ENCODE results near the gene RNF187. TPM values are rescaled to one million over a fixed set of nuclear protein-coding genes. Genes with fewer than 3 reads are reported as not detected.

RNF187 gene
- total RNA-seq, 1 experiment from 2014 or later, result 137 TPM

- H3K36me3 ChIP-seq (ENCODE audit: control insufficient read depth in 1 of 2, insufficient read depth in 2 of 2, low read length in 2 of 2), result peaks cover 2% of the 10 kb centered on the region in 2 experiments; a peak in 1 of 4 replicates
- DNase-seq (ENCODE audit: low read depth, low spot score), result no peak
- ChIA-PET RAD21 (ENCODE audit: low non-redundant PET in 1 of 2, low total read pairs in 2 of 2, uncharacterized antibody in 2 of 2, unreplicated experiment in 2 of 2) (no interaction called here), CTCF (no interaction called here), POLR2A (interaction anchor here (0.5 to 1.0 kb wide), 2 partner anchors 9 to 103 kb away, joined by 3 to 4 read pairs; no protein-coding TSS in a partner anchor)
- peaks cover 3 to 11% of the 10 kb centered on the region in 2 experiments; a peak in 2 of 4 replicates for H3K4me1 ChIP-seq (ENCODE audit: control insufficient read depth in 1 of 2, insufficient read depth in 2 of 2, low read length in 2 of 2)
- no peaks in the 10 kb centered on the region for H3K9me3 ChIP-seq (ENCODE audit: control insufficient read depth in 1 of 2, insufficient read depth in 1 of 2, low read depth in 1 of 2, low read length in 2 of 2)
- H4K20me1 ChIP-seq (ENCODE audit: insufficient read depth), result no peaks in the 10 kb centered on the region
- H3K27ac ChIP-seq (ENCODE audit: low read depth, low read length), result no peak overlapping the region
- H3K9ac ChIP-seq (ENCODE audit: low read length), result no peak overlapping the region
- no TSS peak for BruUV-seq (replicated peaks)
- no peak for ATAC-seq
- H3K4me3 ChIP-seq (replicated peaks in 1 of 2; ENCODE audit: low read depth in 1 of 2, low read length in 2 of 2), result no peak overlapping the region
- no peaks in the 10 kb centered on the region for H3K27me3 ChIP-seq (ENCODE audit: insufficient read depth, low read length)
- H3K79me2 ChIP-seq (ENCODE audit: insufficient read depth, low read length), result no peaks in the 10 kb centered on the region
- H2AFZ ChIP-seq (ENCODE audit: low read depth, low read length, poor library complexity, severe bottlenecking), result no peak overlapping the region
- TF ChIP-seq FOSL1 (IDR thresholded peaks at IDR 0.05; ENCODE audit: low read depth), result no peak
- TF ChIP-seq CBX3 (IDR thresholded peaks at IDR 0.05; ENCODE audit: low read depth), result no peak
- no peak for TF ChIP-seq CEBPB (IDR thresholded peaks at IDR 0.05; ENCODE audit: low read depth)
- H3K4me2 ChIP-seq (ENCODE audit: low read length), result no peak overlapping the region
- no peaks in the 10 kb centered on the region for H3K9me2 ChIP-seq (ENCODE audit: insufficient read depth)
- intact Hi-C loops (cut with micrococcal nuclease), result no loop called here
Observed at GRCh38 chr1:228497817-228498216, 10.6 kb downstream of the RNF187 start.

GRCh38 chr1:228500143-228500734 lies 13.1 kb downstream of the RNF187 start:
- ChIA-PET CTCF (interaction anchor here (0.6 to 0.7 kb wide), 3 partner anchors 13 to 501 kb away, joined by 3 to 4 read pairs (median 4); partner anchors contain the start of gene RNF187), RAD21 (ENCODE audit: low non-redundant PET in 1 of 2, low total read pairs in 2 of 2, uncharacterized antibody in 2 of 2, unreplicated experiment in 2 of 2) (no interaction called here), POLR2A (interaction anchor here (1.5 kb wide), 1 partner anchor 14 kb away, joined by 3 read pairs; no protein-coding TSS in a partner anchor)
- H3K79me2 ChIP-seq (ENCODE audit: insufficient read depth, low read length), result no peaks in the 10 kb centered on the region
- H3K4me2 ChIP-seq (ENCODE audit: low read length), result no peak overlapping the region
- no peaks in the 10 kb centered on the region for H3K9me3 ChIP-seq (ENCODE audit: control insufficient read depth in 1 of 2, insufficient read depth in 1 of 2, low read depth in 1 of 2, low read length in 2 of 2)
- BruUV-seq (replicated peaks), result no TSS peak
- no peaks in the 10 kb centered on the region for H3K27me3 ChIP-seq (ENCODE audit: insufficient read depth, low read length)
- DNase-seq (ENCODE audit: low read depth, low spot score) (no peak), ATAC-seq (no peak)
- no peak overlapping the region for H3K9ac ChIP-seq (ENCODE audit: low read length)
- H3K9me2 ChIP-seq (ENCODE audit: insufficient read depth), result no peaks in the 10 kb centered on the region
- H3K36me3 ChIP-seq (ENCODE audit: control insufficient read depth in 1 of 2, insufficient read depth in 2 of 2, low read length in 2 of 2), result no peaks in the 10 kb centered on the region
- intact Hi-C loops (cut with micrococcal nuclease), result no loop called here
- TF ChIP-seq RAD21 (IDR thresholded peaks at IDR 0.05; ENCODE audit: low read depth) (no peak), CBX3 (IDR thresholded peaks at IDR 0.05; ENCODE audit: low read depth) (no peak), JUND (IDR thresholded peaks at IDR 0.05) (no peak), POLR2A (IDR thresholded peaks at IDR 0.05; ENCODE audit: borderline replicate concordance, extremely low read depth, insufficient read depth, insufficient read length) (no peak), SP1 (IDR thresholded peaks at IDR 0.05; ENCODE audit: low read depth) (no peak), ATF3 (IDR thresholded peaks at IDR 0.05) (no peak), FOSL1 (IDR thresholded peaks at IDR 0.05; ENCODE audit: low read depth) (no peak)
- peaks cover 3 to 11% of the 10 kb centered on the region in 2 experiments; a peak in 2 of 4 replicates for H3K4me1 ChIP-seq (ENCODE audit: control insufficient read depth in 1 of 2, insufficient read depth in 2 of 2, low read length in 2 of 2)
- no peak overlapping the region for H3K4me3 ChIP-seq (replicated peaks in 1 of 2; ENCODE audit: low read depth in 1 of 2, low read length in 2 of 2)
- no peaks in the 10 kb centered on the region for H4K20me1 ChIP-seq (ENCODE audit: insufficient read depth)
- no peak overlapping the region for H3K27ac ChIP-seq (ENCODE audit: low read depth, low read length)
- H2AFZ ChIP-seq (ENCODE audit: low read depth, low read length, poor library complexity, severe bottlenecking), result no peak overlapping the region

All from HCT116 (cell line).